ENCODE data around the gene GPR176.
"Not testable (repeated sequence)": the region's sequence is repeated elsewhere in the genome, so short reads cannot be mapped to it uniquely, and the experiment has no call there.

The GPR176 gene

GRCh38 chr15:39934397-39935071 lies 14.5 kb upstream of the GPR176 start:
- no peak for DNase-seq

GRCh38 chr15:39931615-39932014 lies 11.5 kb upstream of the GPR176 start:
- no peak for DNase-seq

- no peak for DNase-seq
These were observed 6.5 kb upstream of the GPR176 start for GRCh38 chr15:39926526-39926925.

GRCh38 chr15:39925112-39925842 lies 5.2 kb upstream of the GPR176 start:
- no peak for DNase-seq

- no peak for DNase-seq
These were observed 4.4 kb upstream of the GPR176 start for GRCh38 chr15:39924437-39924836.

- no peak for DNase-seq
These were observed 2.5 kb upstream of the GPR176 start for GRCh38 chr15:39922462-39923092.

- no peak for DNase-seq
These were observed 1.2 kb upstream of the GPR176 start for GRCh38 chr15:39921274-39921638.

- DNase-seq = no peak
These were observed 626 bp upstream of the GPR176 start for GRCh38 chr15:39920510-39921273.

DNA sequence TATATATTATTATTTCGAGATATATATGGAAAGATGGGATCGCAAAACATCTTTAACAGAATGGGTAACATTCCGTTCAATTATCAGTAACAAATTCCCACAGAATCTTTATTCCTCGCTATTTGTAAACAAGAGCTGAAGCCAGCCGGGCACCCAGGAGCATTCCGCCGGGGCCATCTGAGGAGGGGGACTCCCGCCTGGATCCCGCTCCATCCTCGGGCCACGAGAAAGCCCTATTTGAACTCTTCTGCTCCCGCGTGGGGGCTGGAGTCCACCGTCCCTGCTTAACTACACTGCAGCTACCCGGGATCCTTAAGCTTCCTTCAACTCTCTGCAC lies 687 bp downstream of the GPR176 start:
- DNase-seq = no peak

DNA sequence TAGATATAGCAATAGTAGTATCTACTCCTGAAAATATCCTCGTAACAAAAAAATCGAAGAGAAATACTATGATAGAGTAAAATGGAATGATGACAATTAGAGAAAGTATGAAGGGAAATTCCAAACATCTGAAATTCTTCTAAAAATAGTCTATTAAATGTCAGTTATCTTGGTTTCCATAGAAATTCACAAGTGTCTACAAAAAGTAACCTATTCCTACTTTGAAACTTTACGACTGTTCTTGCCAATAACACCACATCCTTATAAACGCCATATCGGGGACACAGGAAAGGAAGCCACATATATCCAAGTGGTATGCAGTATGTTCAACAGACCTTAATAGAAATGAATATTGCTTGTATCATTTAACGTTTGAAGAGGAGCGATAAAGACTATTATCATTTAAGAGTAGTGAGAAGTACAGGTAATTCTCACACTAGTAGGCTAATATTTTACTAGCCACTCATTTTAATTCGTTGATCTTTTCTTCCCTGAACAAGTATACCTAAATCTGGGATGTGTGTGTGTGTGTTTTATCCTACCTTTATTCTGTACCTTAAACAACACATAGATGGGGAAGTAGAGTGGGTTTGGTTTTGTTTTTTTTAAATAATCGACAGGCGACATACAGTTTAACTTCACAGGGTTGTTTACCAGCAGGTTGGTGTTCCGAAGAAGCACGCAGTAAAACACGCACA lies 1.2 kb downstream of the GPR176 start:
- DNase-seq = no peak

DNA sequence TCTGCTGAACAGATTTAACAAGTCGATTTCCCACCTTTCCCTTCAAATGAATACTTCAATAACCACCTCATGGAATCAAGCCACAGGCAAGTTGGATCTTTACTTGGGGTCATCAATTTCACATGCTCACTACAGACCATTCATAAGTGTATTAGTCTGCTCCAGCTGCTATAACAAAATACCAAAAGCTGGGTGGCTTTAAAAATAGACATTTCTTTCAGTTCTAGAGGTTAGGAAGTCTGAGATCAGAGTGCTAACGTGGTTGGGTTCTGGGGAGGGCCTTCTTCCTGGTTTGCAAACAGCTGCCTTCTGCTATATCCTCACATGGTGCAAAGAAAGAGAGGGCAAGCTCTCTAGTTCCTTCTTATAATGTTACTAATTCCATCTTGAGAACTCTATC lies 5.1 kb downstream of the GPR176 start:
- DNase-seq = no peak

DNA sequence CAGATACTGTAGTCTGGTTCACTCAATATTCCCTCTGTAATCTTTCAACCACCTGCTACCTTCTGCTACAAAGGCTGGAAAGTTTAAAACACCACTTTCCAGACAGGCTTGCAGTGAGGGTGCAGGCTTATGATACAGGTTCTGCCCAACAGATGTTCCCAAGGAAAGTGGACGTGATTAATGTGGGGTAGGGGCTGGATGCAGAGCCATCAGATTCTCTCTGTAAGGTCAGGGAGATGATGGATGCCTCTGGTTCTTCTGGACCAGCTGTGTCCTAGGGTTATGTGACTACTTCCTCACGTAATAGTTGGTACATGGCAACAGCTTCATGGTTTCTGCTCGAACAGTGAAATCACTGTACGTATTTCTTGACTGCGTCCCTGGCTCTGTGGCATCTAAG lies 11.1 kb downstream of the GPR176 start:
- DNase-seq = no peak

DNA sequence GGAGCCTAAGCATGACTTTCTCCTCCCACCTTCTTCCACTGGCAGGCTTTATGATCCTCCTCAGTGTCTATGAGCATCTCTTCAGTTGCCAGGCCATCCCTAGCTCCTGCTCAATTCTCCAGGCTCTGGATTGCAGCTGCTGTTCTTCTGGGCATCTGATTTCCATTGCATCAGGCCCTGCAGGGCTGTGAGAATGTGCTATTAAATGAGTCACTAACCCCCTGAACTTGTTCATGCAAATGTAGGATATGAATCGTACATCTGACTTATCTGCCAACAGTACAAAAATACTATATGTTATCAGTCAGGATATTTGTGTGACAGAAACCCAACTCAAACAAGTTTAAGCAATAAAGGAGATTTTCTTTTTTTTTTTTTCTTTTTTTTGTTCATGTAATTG lies 11.9 kb downstream of the GPR176 start:
- DNase-seq = no peak

DNA sequence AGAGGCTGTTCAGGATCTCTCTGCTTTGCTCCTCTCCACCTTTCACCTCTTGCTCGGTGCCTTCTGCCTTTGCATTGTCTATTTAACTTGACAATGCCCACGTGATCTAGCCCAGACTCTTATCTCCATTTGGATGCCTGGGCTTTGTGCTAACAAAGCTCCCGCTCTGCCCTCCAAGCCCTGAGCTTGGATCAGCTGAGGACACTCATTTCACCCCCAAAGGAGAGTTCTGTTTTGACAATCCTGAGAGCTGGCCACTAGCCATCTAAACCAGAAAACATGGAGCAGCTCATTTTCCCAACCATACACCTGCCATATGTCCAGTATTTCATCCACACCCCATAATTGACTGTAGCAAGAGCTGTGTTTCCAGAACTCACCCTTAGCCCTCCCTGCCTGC lies 12.8 kb downstream of the GPR176 start:
- DNase-seq = no peak

DNA sequence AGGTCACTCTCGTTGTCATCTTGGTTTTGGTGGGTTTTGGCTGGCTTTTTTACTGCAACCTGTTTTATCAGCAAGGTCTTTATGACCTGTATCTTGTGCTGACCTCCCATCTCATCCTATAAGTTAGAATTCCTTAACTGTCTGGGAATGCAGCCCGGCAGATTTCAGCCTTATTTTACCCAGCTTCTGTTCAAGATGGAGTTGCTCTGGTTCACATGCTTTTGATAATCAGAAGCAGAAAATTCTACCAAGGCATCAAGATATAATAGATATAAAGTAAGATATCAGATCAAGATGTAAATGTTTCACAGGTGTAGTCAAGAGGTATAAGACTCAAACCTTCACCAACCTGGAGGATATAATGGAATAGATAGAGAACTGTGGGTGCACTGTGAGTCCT lies 16.0 kb downstream of the GPR176 start:
- no peak for DNase-seq

DNA sequence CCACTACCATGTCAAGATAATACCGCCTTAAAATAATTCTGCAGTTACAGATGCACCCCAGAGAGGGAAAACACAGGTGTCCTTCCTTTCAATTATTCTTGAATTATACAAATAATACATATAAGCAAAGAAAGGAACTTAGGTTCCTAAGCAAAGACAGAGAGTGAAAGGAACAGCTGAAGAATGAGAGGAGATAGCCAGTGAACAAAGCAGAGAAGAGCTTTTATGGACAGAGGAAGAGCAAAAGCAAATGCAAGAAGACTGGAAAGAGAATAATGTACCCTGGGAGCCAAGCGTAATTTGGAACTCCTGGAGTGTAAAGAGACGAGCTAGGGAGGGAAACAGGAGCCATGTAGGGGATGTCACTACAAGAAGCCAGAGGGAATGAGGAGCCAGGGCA lies 21.7 kb downstream of the GPR176 start:
- DNase-seq = no peak

- DNase-seq = no peak
These were observed 23.2 kb downstream of the GPR176 start for GRCh38 chr15:39896846-39897245.

DNA sequence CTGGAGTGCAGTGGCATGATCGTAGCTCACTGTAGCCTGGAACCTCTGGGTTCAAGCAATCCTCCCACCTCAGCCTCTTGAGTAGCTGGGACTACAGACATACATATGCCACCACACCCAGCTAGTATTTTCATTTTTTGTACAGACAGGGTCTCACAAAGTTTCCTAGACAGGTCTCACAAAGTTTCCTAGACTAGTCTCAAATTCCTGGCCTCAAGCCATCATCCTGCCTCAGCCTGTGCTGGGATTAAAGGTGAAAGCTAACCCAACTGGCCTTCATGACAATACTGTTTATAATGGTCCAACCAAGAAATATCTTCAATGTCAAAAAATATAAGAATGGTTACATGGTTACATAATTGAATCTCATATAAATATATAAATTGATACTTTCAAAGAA lies 24.0 kb downstream of the GPR176 start:
- DNase-seq = no peak

DNA sequence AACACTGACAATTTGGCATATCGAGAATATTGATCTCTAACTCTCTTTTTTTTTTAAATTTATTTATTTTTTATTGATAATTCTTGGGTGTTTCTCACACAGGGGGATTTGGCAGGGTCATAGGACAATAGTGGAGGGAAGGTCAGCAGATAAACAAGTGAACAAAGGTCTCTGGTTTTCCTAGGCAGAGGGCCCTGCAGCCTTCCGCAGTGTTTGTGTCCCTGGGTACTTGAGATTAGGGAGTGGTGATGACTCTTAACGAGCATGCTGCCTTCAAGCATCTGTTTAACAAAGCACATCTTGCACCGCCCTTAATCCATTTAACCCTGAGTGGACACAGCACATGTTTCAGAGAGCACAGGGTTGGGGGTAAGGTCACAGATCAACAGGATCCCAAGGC lies 27.0 kb downstream of the GPR176 start:
- not testable (repeated sequence) for DNase-seq

DNA sequence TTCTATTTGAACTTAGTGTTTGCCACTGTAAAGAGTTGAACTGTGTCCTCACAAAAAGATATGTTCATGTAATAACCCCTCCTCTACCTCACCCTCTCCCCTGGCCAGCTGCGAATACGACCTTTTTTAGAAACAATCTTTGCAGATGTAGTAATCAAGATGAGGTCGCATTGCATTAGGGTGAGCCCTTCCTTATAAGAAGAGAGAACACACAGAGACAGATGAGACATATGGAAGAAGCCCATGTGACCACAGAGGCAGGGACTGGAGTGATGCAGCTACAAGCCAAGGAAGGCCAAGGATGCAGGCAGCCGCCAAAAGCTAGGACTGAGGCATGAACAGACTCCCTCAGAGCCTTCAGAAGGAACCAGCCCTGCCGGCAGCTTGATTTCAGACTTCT lies 27.6 kb downstream of the GPR176 start:
- no peak for DNase-seq

GRCh38 chr15:39890621-39891020 lies 29.4 kb downstream of the GPR176 start:
- DNase-seq = no peak

- DNase-seq = no peak
These were observed 30.5 kb downstream of the GPR176 start for GRCh38 chr15:39889601-39890000.

GRCh38 chr15:39888809-39889208 lies 31.3 kb downstream of the GPR176 start:
- no peak for DNase-seq
